K562 (cell line): Measurements from ENCODE around the gene METTL25B. TPM values are rescaled to one million over a fixed set of nuclear protein-coding genes. Genes with fewer than 3 reads are reported as not detected.

Experiments
- FOXK2 ChIP-seq, 2 experiments: fragments of 450-650 bp; IDR thresholded peaks in 1 of 2; conservative IDR thresholded peaks in 1 of 2; 2 replicates each; pipeline ENCODE4 v1.6.1; 2016; ENCODE audit warnings: low read depth in 2 of 2, mild to moderate bottlenecking in 1 of 2
- GABPB1 ChIP-seq: sonication (generic); formaldehyde crosslinking; IDR thresholded peaks from 2 replicates; pipeline ENCODE4 v1.8.0; 2022; ENCODE audit warnings: mild to moderate bottlenecking, missing genetic modification reagents
- HDGF ChIP-seq: fragments of 450-650 bp; IDR thresholded peaks from 2 replicates; pipeline ENCODE4 v1.6.1; 2016
- HMBOX1 ChIP-seq: sonication (generic); IDR thresholded peaks from 2 replicates; pipeline ENCODE4 v1.6.1; 2016
- L3MBTL2 ChIP-seq: fragments of 450-650 bp; IDR thresholded peaks from 2 replicates; pipeline ENCODE4 v1.6.1; 2016; ENCODE audit warnings: mild to moderate bottlenecking, moderate library complexity
- NCOA2 ChIP-seq, 2 experiments: fragments of 450-650 bp; IDR thresholded peaks; 2 replicates each; pipeline ENCODE4 v1.6.1; 2018; ENCODE audit warnings: mild to moderate bottlenecking in 2 of 2, moderate library complexity in 1 of 2; ENCODE audit not compliant: partially characterized antibody in 2 of 2
- NKRF ChIP-seq: fragments of 450-650 bp; IDR thresholded peaks from 2 replicates; pipeline ENCODE4 v1.6.1; 2016; ENCODE audit warnings: borderline replicate concordance
- STAT6 ChIP-seq: sonication (generic); formaldehyde crosslinking; IDR thresholded peaks from 2 replicates; pipeline ENCODE4 v1.8.1; 2023; ENCODE audit warnings: mild to moderate bottlenecking, missing genetic modification reagents
- TFAP4 ChIP-seq: sonication (generic); formaldehyde crosslinking; IDR thresholded peaks from 2 replicates; pipeline ENCODE4 v1.8.0; 2022; ENCODE audit warnings: missing genetic modification reagents, mild to moderate bottlenecking, moderate library complexity, borderline replicate concordance
- XRCC5 ChIP-seq: fragments of 200-400 bp; formaldehyde crosslinking; IDR thresholded peaks from 2 replicates; pipeline ENCODE4 v1.6.1; 2017; ENCODE audit warnings: low read depth, mild to moderate bottlenecking, low read length
- ZBTB8A ChIP-seq: fragments of 450-650 bp; IDR thresholded peaks from 2 replicates; pipeline ENCODE4 v1.6.1; 2018; ENCODE audit warnings: mild to moderate bottlenecking, moderate library complexity; ENCODE audit not compliant: partially characterized antibody
- polyA plus RNA-seq, 8 experiments: library from polyadenylated mRNA; depleted of rRNA in 4 of 8; stranded (reverse) in 5 of 8; unstranded in 3 of 8; fragments of >200 nt; fragmentation: Nextera tagmentation in 2 of 8; fragmentation: Illumina TruSeq in 1 of 8; extraction: Ambion mirVana in 2 of 8; extraction: Trizol in 1 of 8; gene quantifications; 2 replicates each; pipeline versions ENCODE4 v1.2.1 to v1.2.3, GENCODE V29; 2011 to 2014; ENCODE audit warnings: inconsistent platforms in 1 of 8, missing spikeins in 1 of 8
- total RNA-seq, 7 experiments: library from RNA; depleted of rRNA in 6 of 7; stranded (reverse); fragments of >200 nt in 6 of 7; fragmentation: Illumina TruSeq in 2 of 7; extraction: Trizol in 2 of 7; gene quantifications; 2 replicates each; pipeline versions ENCODE4 v1.2.1 to v1.2.3, GENCODE V29; 2011 to 2021; ENCODE audit warnings: low replicate concordance in 1 of 7

The METTL25B gene
- total and polyA plus RNA-seq, 9 of the 15 experiments (the other 6 are each of a cell fraction or from before 2014, with no cell fraction given): 7.7 to 48.3 (median 33.1) TPM

GRCh38 chr1:156725683-156726280 lies 2.5 kb upstream of the METTL25B start (continued):
- TF ChIP-seq NKRF: peak; percentile 88
- TF ChIP-seq ZBTB8A: no peak
- 0 out of 2 replicates have a peak, but pooled peaks have one; percentile 60 for TF ChIP-seq HDGF
- peak; percentile 21 to 52; a peak in 2 of 4 replicates for TF ChIP-seq FOXK2 (conservative IDR thresholded peaks at IDR 0.05 in 1 of 2, IDR thresholded peaks at IDR 0.05 in 1 of 2; ENCODE audit: low read depth in 2 of 2)
- peak; percentile 85 for TF ChIP-seq L3MBTL2
- TF ChIP-seq NCOA2 (IDR thresholded peaks at IDR 0.05; ENCODE audit: partially characterized antibody in 2 of 2): no peak
- peak; percentile 75 for TF ChIP-seq GABPB1 (CRISPR knock-in tag)
- TF ChIP-seq XRCC5: peak; percentile 84; the same call in 1 of the 2 replicates
- peak; percentile 85 for TF ChIP-seq TFAP4 (CRISPR knock-in tag)
- TF ChIP-seq HMBOX1: 0 out of 2 replicates have a peak, but pooled peaks have one; percentile 14
- TF ChIP-seq STAT6 (CRISPR knock-in tag): no peak
